BJ (cell line): Measurements from ENCODE around the gene KIAA0232. TPM values are rescaled to one million over a fixed set of nuclear protein-coding genes. Genes with fewer than 3 reads are reported as not detected.

ENCODE experiments used
- CTCF ChIA-PET: fragments of 350-600 bp; formaldehyde crosslinking; extraction: SDS; loops from one replicate; lab custom pipeline; 2021; ENCODE audit warnings: antibody characterized with exemption, inconsistent platforms; lab: Yijun Ruan, JAX
- POLR2A ChIA-PET: fragments of 300-600 bp; sonication (Branson Sonifier 250); formaldehyde crosslinking; extraction: SDS; loops from one replicate; lab custom pipeline; 2021; ENCODE audit warnings: antibody characterized with exemption; lab: Charles Lee
- DNase-seq: peaks from one replicate; pipeline ENCODE4 v3.0.0-alpha.2; 2011; ENCODE audit warnings: low read depth
- H3K27me3 ChIP-seq: 2 replicates; pipeline ENCODE4 v1.6.0; 2011; ENCODE audit warnings: low read length; ENCODE audit not compliant: control insufficient read depth, insufficient read depth
- H3K36me3 ChIP-seq: 2 replicates; pipeline ENCODE4 v1.5.1; 2011; ENCODE audit warnings: low read length; ENCODE audit not compliant: control insufficient read depth, insufficient read depth
- H3K4me3 ChIP-seq: 2 replicates; pipeline ENCODE4 v1.5.1; 2011; ENCODE audit warnings: low read depth, mild to moderate bottlenecking, control low read depth, low read length
- CTCF ChIP-seq: IDR thresholded peaks from 2 replicates; pipeline ENCODE4 v1.5.1; 2011; ENCODE audit warnings: low read depth, mild to moderate bottlenecking, control low read depth, inconsistent platforms, low read length, moderate library complexity; ENCODE audit not compliant: insufficient read depth
- polyA plus RNA-seq: library from polyadenylated mRNA; depleted of rRNA; stranded (reverse); fragments of >200 nt; gene quantifications from 2 replicates; pipeline ENCODE4 v1.2.3, GENCODE V29; 2011

KIAA0232 gene
- polyA plus RNA-seq, 1 experiment, result 11.0 TPM

- CTCF ChIA-PET, result no interaction called here
- POLR2A ChIA-PET, result no interaction called here
- TF ChIP-seq CTCF, result no peak
- no peaks in the 10 kb centered on the region for H3K36me3 ChIP-seq
- H3K4me3 ChIP-seq, result no peak overlapping the region
- H3K27me3 ChIP-seq, result no peaks in the 10 kb centered on the region
- no peak for DNase-seq
Measured at GRCh38 chr4:6918338-6918737, 135.8 kb downstream of the KIAA0232 start.

GRCh38 chr4:6920171-6920570 is 137.6 kb downstream of the KIAA0232 start:
- CTCF ChIA-PET, result interaction anchor here (1.1 kb wide), 1 partner anchor 151 kb away, joined by 3 read pairs; no protein-coding TSS in a partner anchor
- POLR2A ChIA-PET, result no interaction called here

GRCh38 chr4:6923507-6923906 is 141.0 kb downstream of the KIAA0232 start:
- CTCF ChIA-PET, result no interaction called here
- no peak overlapping the region for H3K4me3 ChIP-seq
- no peaks in the 10 kb centered on the region for H3K27me3 ChIP-seq
- DNase-seq, result no peak
- H3K36me3 ChIP-seq, result peaks cover 7% of the 10 kb centered on the region
- POLR2A ChIA-PET, result no interaction called here
- TF ChIP-seq CTCF, result no peak

More at GRCh38 chr4:6920171-6920570, 137.6 kb downstream of the KIAA0232 start:
- peaks cover 6% of the 10 kb centered on the region for H3K36me3 ChIP-seq
- TF ChIP-seq CTCF, result no peak
- no peak for DNase-seq
- no peak overlapping the region for H3K4me3 ChIP-seq
- no peaks in the 10 kb centered on the region for H3K27me3 ChIP-seq

- no peak for TF ChIP-seq CTCF
- ChIA-PET POLR2A (no interaction called here), CTCF (no interaction called here)
Measured at GRCh38 chr4:6924361-6924779, 141.8 kb downstream of the KIAA0232 start.

GRCh38 chr4:6925357-6925836 is 142.9 kb downstream of the KIAA0232 start:
- Histone ChIP-seq H3K4me3 (no peak overlapping the region), H3K36me3 (peaks cover 7% of the 10 kb centered on the region), H3K27me3 (no peaks in the 10 kb centered on the region)
- POLR2A ChIA-PET, result no interaction called here
- no peak for DNase-seq
- no peak for TF ChIP-seq CTCF
- CTCF ChIA-PET, result interaction anchor here (1.1 kb wide), 1 partner anchor 49 kb away, joined by 5 read pairs; no protein-coding TSS in a partner anchor

More at GRCh38 chr4:6924361-6924779, 141.8 kb downstream of the KIAA0232 start:
- no peak for DNase-seq
- H3K27me3 ChIP-seq, result no peaks in the 10 kb centered on the region
- H3K36me3 ChIP-seq, result peaks cover 7% of the 10 kb centered on the region
- H3K4me3 ChIP-seq, result no peak overlapping the region
